Measurements from ENCODE around the gene CYP4F8.

DNA sequence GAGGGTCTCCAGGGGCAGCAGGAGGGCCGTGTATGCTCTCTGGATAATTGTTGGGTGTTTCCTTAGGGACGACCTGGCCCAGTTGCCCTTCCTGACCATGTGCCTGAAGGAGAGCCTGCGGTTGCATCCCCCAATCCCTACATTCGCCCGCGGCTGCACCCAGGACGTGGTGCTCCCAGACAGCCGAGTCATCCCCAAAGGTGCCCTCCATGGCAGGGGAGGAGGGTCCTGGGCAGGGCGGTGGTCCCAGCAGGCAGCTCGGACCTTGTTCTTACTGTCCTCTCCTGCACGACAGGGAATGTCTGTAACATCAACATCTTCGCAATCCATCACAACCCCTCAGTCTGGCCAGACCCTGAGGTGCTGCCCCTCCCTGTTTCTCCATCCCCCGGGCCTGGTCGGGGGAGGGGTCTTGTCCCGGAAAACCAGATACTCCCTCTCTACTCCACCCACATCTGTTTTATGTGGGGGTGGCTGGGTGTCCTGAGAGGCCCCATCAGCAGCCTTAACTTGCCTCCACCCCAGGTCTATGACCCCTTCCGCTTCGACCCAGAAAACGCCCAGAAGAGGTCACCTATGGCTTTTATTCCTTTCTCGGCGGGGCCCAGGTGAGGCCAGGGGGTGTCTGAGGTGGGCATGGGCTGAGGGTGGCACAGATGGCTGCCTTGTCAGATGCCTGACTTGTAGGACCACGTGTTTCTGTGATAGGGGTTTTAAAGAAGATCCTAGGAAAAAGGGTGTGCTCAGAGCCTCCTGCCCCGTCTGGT, 13.4 kb downstream of the CYP4F8 start:
- TF ChIP-seq, protein P1, sequence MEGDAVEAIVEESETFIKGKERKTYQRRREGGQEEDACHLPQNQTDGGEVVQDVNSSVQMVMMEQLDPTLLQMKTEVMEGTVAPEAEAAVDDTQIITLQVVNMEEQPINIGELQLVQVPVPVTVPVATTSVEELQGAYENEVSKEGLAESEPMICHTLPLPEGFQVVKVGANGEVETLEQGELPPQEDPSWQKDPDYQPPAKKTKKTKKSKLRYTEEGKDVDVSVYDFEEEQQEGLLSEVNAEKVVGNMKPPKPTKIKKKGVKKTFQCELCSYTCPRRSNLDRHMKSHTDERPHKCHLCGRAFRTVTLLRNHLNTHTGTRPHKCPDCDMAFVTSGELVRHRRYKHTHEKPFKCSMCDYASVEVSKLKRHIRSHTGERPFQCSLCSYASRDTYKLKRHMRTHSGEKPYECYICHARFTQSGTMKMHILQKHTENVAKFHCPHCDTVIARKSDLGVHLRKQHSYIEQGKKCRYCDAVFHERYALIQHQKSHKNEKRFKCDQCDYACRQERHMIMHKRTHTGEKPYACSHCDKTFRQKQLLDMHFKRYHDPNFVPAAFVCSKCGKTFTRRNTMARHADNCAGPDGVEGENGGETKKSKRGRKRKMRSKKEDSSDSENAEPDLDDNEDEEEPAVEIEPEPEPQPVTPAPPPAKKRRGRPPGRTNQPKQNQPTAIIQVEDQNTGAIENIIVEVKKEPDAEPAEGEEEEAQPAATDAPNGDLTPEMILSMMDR (IDR thresholded peaks at IDR 0.05) = no peak
- TF ChIP-seq POLR2A (IDR thresholded peaks at IDR 0.05) (no peak), EP300 (IDR thresholded peaks at IDR 0.05) (no peak)
